HEK293 (cell line): ENCODE measurements around the gene TSPAN7.

ENCODE experiments used
- CTCF ChIA-PET: fragments of 350-600 bp; formaldehyde crosslinking; extraction: SDS; loops from one replicate; lab custom pipeline; 2021; ENCODE audit warnings: antibody characterized with exemption; lab: Yijun Ruan, JAX
- POLR2A ChIA-PET: fragments of 300-600 bp; formaldehyde crosslinking; extraction: SDS; loops from one replicate; lab custom pipeline; 2020; ENCODE audit warnings: antibody characterized with exemption, inconsistent platforms; lab: Yijun Ruan, JAX
- H3K27ac ChIP-seq: fragments of 200-500 bp; sonication (Bioruptor generic); 2 replicates; pipeline ENCODE4 v1.5.1; 2014; ENCODE audit warnings: low read depth, low read length, control low read depth, inconsistent platforms; ENCODE audit errors: extremely low read depth
- H3K36me3 ChIP-seq, 2 experiments: fragments of 200-500 bp in 1 of 2; sonication (Bioruptor generic) in 1 of 2; 1 replicate in 1 of 2; 2 replicates in 1 of 2; pipeline ENCODE4 v1.5.1; 2014 to 2017; ENCODE audit warnings: inconsistent platforms in 2 of 2, low read length in 2 of 2; ENCODE audit not compliant: control insufficient read depth in 2 of 2, insufficient read depth in 1 of 2
- H3K4me1 ChIP-seq: fragments of 200-500 bp; sonication (Bioruptor generic); 2 replicates; pipeline ENCODE4 v1.5.1; 2014; ENCODE audit warnings: mild to moderate bottlenecking, low read length, inconsistent platforms; ENCODE audit not compliant: control insufficient read depth, insufficient read depth
- H3K4me3 ChIP-seq: 2 replicates; pipeline ENCODE4 v1.5.1; 2011; ENCODE audit warnings: low read depth, mild to moderate bottlenecking, control low read depth, low read length, moderate library complexity
- H3K9me3 ChIP-seq: fragments of 200-500 bp; sonication (Bioruptor generic); 2 replicates; pipeline ENCODE4 v1.5.1; 2014; ENCODE audit warnings: low read depth, low read length, inconsistent platforms; ENCODE audit not compliant: control insufficient read depth, insufficient read depth
- ATF2 ChIP-seq: fragments of 450-650 bp; formaldehyde crosslinking; IDR thresholded peaks from 2 replicates; pipeline ENCODE4 v1.5.1; 2016; ENCODE audit warnings: missing biosample characterization, missing genetic modification characterization, low read depth
- IKZF3 ChIP-seq: fragments of 450-650 bp; IDR thresholded peaks from 2 replicates; pipeline ENCODE4 v1.5.0; 2018; ENCODE audit warnings: missing biosample characterization, mild to moderate bottlenecking, missing genetic modification characterization, moderate library complexity
- KLF10 ChIP-seq: fragments of 450-650 bp; IDR thresholded peaks from 2 replicates; pipeline ENCODE4 v1.5.1; 2018; ENCODE audit warnings: missing biosample characterization, mild to moderate bottlenecking, missing genetic modification characterization
- REPIN1 ChIP-seq: fragments of 450-650 bp; formaldehyde crosslinking; IDR thresholded peaks from 2 replicates; pipeline ENCODE4 v1.5.1; 2017; ENCODE audit warnings: missing biosample characterization, missing genetic modification characterization, low read depth
- ZNF146 ChIP-seq: fragments of 450-650 bp; formaldehyde crosslinking; IDR thresholded peaks from 2 replicates; pipeline ENCODE4 v1.5.1; 2016; ENCODE audit warnings: missing biosample characterization, missing genetic modification characterization
- ZNF155 ChIP-seq: fragments of 450-650 bp; formaldehyde crosslinking; IDR thresholded peaks from 2 replicates; pipeline ENCODE4 v1.5.1; 2016; ENCODE audit warnings: missing biosample characterization, missing genetic modification characterization
- ZNF169 ChIP-seq: fragments of 450-650 bp; formaldehyde crosslinking; IDR thresholded peaks from 2 replicates; pipeline ENCODE4 v1.5.1; 2016; ENCODE audit warnings: missing biosample characterization, missing genetic modification characterization
- ZNF174 ChIP-seq: fragments of 450-650 bp; formaldehyde crosslinking; IDR thresholded peaks from 2 replicates; pipeline ENCODE4 v1.5.0; 2017; ENCODE audit warnings: missing biosample characterization, mild to moderate bottlenecking, missing genetic modification characterization
- ZNF184 ChIP-seq: fragments of 450-650 bp; IDR thresholded peaks from 2 replicates; pipeline ENCODE4 v1.5.1; 2018; ENCODE audit warnings: missing biosample characterization, mild to moderate bottlenecking, missing genetic modification characterization
- ZNF2 ChIP-seq: fragments of 450-650 bp; formaldehyde crosslinking; IDR thresholded peaks from 2 replicates; pipeline ENCODE4 v1.5.1; 2016; ENCODE audit warnings: missing biosample characterization, missing genetic modification characterization
- ZNF37A ChIP-seq: fragments of 450-650 bp; IDR thresholded peaks from 2 replicates; pipeline ENCODE4 v1.5.1; 2018; ENCODE audit warnings: missing biosample characterization, missing genetic modification characterization
- ZNF426 ChIP-seq: fragments of 450-650 bp; formaldehyde crosslinking; IDR thresholded peaks from 2 replicates; pipeline ENCODE4 v1.5.1; 2017; ENCODE audit warnings: missing biosample characterization, missing genetic modification characterization, mild to moderate bottlenecking, inconsistent platforms, moderate library complexity
- ZNF473 ChIP-seq: fragments of 450-650 bp; formaldehyde crosslinking; IDR thresholded peaks from 2 replicates; pipeline ENCODE4 v1.5.1; 2017; ENCODE audit warnings: missing biosample characterization, missing genetic modification characterization
- ZNF544 ChIP-seq: fragments of 450-650 bp; formaldehyde crosslinking; IDR thresholded peaks from 2 replicates; pipeline ENCODE4 v1.5.0; 2017; ENCODE audit warnings: missing biosample characterization, missing genetic modification characterization
- ZNF623 ChIP-seq: fragments of 450-650 bp; formaldehyde crosslinking; IDR thresholded peaks from 2 replicates; pipeline ENCODE4 v1.5.1; 2016; ENCODE audit warnings: missing biosample characterization, missing genetic modification characterization
- ZNF639 ChIP-seq: fragments of 450-650 bp; formaldehyde crosslinking; IDR thresholded peaks from 2 replicates; pipeline ENCODE4 v1.5.1; 2016; ENCODE audit warnings: missing biosample characterization, missing genetic modification characterization
- ZNF670 ChIP-seq: fragments of 450-650 bp; formaldehyde crosslinking; IDR thresholded peaks from 2 replicates; pipeline ENCODE4 v1.5.1; 2016; ENCODE audit warnings: missing biosample characterization, missing genetic modification characterization, low read depth
- ZNF76 ChIP-seq: fragments of 450-650 bp; formaldehyde crosslinking; IDR thresholded peaks from 2 replicates; pipeline ENCODE4; 2016; ENCODE audit warnings: low read depth, missing biosample characterization, missing genetic modification characterization, borderline replicate concordance
- ZNF777 ChIP-seq: fragments of 450-650 bp; formaldehyde crosslinking; IDR thresholded peaks from 2 replicates; pipeline ENCODE4 v1.5.1; 2017; ENCODE audit warnings: missing biosample characterization, missing genetic modification characterization, borderline replicate concordance
- ZNF785 ChIP-seq: fragments of 450-650 bp; formaldehyde crosslinking; IDR thresholded peaks from 2 replicates; pipeline ENCODE4 v1.5.1; 2016; ENCODE audit warnings: missing biosample characterization, missing genetic modification characterization
- TF ChIP-seq, protein P1 (sequence below): fragments of 450-650 bp; formaldehyde crosslinking; IDR thresholded peaks from 2 replicates; pipeline ENCODE4 v1.5.1; 2017; ENCODE audit warnings: missing biosample characterization, missing genetic modification characterization
- TF ChIP-seq, protein P2 (sequence below): fragments of 450-650 bp; formaldehyde crosslinking; IDR thresholded peaks from 2 replicates; pipeline ENCODE4 v1.5.1; 2016; ENCODE audit warnings: missing biosample characterization, missing genetic modification characterization, low read depth
- TF ChIP-seq, protein P3 (sequence below): fragments of 450-650 bp; formaldehyde crosslinking; IDR thresholded peaks from 2 replicates; pipeline ENCODE4 v1.5.1; 2016; ENCODE audit warnings: missing biosample characterization, missing genetic modification characterization

Gene TSPAN7

DNA sequence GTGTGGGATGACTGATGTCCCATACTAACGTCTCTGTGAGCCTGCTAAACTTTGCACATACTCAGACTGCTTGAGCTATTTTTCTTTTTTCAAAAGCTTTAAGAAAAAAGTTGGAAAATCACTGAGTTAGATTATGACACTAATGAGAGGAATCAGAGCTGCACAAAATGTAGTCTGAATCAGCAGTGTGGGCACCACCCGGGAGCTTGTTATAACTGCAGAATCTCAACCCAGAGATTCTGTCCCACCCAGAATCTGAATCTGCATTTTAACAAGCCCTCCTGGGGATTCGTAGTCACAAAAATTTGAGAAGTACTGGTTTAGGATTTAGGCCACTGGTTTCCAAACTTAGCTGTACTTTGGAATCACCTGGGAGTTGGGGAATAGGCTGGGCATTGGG lies 137.8 kb downstream of the TSPAN7 start (continued):
- TF ChIP-seq, protein P1, sequence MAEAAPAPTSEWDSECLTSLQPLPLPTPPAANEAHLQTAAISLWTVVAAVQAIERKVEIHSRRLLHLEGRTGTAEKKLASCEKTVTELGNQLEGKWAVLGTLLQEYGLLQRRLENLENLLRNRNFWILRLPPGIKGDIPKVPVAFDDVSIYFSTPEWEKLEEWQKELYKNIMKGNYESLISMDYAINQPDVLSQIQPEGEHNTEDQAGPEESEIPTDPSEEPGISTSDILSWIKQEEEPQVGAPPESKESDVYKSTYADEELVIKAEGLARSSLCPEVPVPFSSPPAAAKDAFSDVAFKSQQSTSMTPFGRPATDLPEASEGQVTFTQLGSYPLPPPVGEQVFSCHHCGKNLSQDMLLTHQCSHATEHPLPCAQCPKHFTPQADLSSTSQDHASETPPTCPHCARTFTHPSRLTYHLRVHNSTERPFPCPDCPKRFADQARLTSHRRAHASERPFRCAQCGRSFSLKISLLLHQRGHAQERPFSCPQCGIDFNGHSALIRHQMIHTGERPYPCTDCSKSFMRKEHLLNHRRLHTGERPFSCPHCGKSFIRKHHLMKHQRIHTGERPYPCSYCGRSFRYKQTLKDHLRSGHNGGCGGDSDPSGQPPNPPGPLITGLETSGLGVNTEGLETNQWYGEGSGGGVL = no peak
- TF ChIP-seq, protein P2, sequence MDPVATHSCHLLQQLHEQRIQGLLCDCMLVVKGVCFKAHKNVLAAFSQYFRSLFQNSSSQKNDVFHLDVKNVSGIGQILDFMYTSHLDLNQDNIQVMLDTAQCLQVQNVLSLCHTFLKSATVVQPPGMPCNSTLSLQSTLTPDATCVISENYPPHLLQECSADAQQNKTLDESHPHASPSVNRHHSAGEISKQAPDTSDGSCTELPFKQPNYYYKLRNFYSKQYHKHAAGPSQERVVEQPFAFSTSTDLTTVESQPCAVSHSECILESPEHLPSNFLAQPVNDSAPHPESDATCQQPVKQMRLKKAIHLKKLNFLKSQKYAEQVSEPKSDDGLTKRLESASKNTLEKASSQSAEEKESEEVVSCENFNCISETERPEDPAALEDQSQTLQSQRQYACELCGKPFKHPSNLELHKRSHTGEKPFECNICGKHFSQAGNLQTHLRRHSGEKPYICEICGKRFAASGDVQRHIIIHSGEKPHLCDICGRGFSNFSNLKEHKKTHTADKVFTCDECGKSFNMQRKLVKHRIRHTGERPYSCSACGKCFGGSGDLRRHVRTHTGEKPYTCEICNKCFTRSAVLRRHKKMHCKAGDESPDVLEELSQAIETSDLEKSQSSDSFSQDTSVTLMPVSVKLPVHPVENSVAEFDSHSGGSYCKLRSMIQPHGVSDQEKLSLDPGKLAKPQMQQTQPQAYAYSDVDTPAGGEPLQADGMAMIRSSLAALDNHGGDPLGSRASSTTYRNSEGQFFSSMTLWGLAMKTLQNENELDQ (tag by site-specific recombination) = no peak
- TF ChIP-seq ZNF639 (no peak), ZNF169 (tag by site-specific recombination) (no peak), ZNF785 (no peak)

- Histone ChIP-seq H3K27ac (no peak overlapping the region), H3K36me3 (no peaks in the 10 kb centered on the region), H3K9me3 (no peaks in the 10 kb centered on the region), H3K4me1 (no peaks in the 10 kb centered on the region; the same call in 1 of the 2 replicates), H3K4me3 (no peak overlapping the region)
- ChIA-PET CTCF (interaction anchor here (1.1 kb wide), 1 partner anchor 31 kb away, joined by 3 read pairs; no protein-coding TSS in a partner anchor), POLR2A (no interaction called here)
- TF ChIP-seq ZNF785 = no peak
- TF ChIP-seq REPIN1 (tag by site-specific recombination) = no peak
- no peak for TF ChIP-seq ZNF777
- no peak for TF ChIP-seq ZNF623
- TF ChIP-seq ZNF155 (tag by site-specific recombination) = no peak
- no peak for TF ChIP-seq ZNF544 (tag by site-specific recombination)
- TF ChIP-seq ZNF426 (tag by site-specific recombination) = no peak
These were observed 138.4 kb downstream of the TSPAN7 start for GRCh38 chrX:38699696-38700095.

- POLR2A ChIA-PET = no interaction called here
- H3K36me3 ChIP-seq = no peaks in the 10 kb centered on the region
- no peak overlapping the region for H3K4me3 ChIP-seq
- no peaks in the 10 kb centered on the region for H3K4me1 ChIP-seq
- no peaks in the 10 kb centered on the region for H3K9me3 ChIP-seq
- no peak overlapping the region for H3K27ac ChIP-seq
- TF ChIP-seq IKZF3 (tag by site-specific recombination) (no peak), ZNF2 (tag by site-specific recombination) (no peak), ZNF37A (no peak), ZNF670 (no peak), ZNF184 (no peak), ZNF174 (tag by site-specific recombination) (no peak), ZNF473 (no peak), ATF2 (tag by site-specific recombination) (no peak), ZNF76 (tag by site-specific recombination) (no peak), KLF10 (tag by site-specific recombination) (no peak), ZNF146 (no peak)
- TF ChIP-seq, protein P3, sequence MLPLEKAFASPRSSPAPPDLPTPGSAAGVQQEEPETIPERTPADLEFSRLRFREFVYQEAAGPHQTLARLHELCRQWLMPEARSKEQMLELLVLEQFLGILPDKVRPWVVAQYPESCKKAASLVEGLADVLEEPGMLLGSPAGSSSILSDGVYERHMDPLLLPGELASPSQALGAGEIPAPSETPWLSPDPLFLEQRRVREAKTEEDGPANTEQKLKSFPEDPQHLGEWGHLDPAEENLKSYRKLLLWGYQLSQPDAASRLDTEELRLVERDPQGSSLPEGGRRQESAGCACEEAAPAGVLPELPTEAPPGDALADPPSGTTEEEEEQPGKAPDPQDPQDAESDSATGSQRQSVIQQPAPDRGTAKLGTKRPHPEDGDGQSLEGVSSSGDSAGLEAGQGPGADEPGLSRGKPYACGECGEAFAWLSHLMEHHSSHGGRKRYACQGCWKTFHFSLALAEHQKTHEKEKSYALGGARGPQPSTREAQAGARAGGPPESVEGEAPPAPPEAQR = no peak
- CTCF ChIA-PET = interaction anchor here (1.0 kb wide), 1 partner anchor 18 kb away, joined by 3 read pairs; no protein-coding TSS in a partner anchor
These were observed 139.7 kb downstream of the TSPAN7 start for GRCh38 chrX:38701073-38701472.
